Stimulated activated CD4-positive, alpha-beta T cell treated with anti-CD3 and anti-CD28 coated beads, Interleukin-4, amount 100 ng/mL, for 4 hours (primary cell): ENCODE results near the gene PRKCD.

Experiments used
- DNase-seq, 2 experiments: peaks; one replicate each; pipeline ENCODE4 v3.0.0-alpha.2; 2020

PRKCD gene

DNA sequence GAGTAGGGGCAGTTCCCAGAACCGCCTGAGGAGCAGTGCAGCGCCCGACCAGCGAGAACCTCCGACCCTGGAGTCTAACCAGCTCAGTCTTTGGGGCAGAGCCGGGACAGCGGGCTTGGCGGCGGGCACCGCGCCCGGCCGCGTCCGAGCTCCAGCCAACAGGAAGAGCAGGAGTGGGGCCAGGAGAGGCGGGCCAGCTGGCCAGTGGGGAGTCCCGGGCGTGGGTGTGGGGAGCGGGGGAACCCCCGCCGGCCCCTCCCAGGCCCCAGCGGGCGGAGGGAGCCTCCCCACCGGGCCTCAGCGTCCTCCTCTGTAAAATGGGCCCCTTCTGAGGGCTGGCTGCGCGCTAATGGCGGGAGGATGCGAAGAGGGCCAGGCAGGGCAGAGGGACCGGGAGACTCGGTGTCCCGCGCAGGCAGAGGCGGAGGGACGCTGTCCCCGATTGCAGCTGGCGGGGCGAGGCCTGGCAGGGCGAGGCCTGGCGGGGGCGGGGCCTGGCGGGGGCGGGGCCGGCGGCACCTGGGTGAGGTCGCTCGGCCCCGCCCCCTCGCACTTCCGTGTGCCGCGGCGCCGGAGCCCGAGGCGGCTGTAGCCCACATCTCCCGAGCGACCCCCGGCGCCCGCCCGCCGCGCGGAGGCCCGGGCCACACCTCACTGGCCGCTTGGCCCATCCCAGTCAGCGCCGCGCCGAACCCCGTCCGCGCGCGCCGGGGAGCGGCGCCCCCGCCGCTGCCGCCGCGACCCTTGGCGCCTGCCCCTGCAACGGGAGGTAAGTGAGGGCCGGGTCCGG is at the start of gene PRKCD:
Gene PRKCD (plus strand): TSS at position 550 of the 790 bp plus-strand sequence. CDS start 17,214 bp downstream, outside the sequence.
- peak; percentile 71 to 83 for DNase-seq

DNA sequence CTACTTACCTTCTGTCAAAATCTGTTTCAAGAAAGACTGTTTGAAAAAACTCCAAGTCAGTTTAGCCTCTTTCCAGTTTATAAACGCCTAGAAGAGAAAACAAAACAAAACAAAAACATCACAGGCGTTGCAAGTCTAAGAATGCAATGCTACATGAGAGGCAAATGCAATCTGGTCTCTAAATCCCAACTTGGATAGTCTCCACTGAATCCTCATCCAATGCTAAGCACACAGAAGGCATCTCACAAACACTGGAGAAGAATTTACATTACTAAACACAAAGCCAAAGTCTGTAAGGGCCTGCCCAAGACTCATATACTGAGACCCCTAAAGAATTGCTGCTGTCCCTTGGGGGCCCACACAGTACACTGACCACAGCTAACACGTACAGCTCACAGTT is 49.2 kb upstream of the PRKCD start:
- DNase-seq, result no peak

DNA sequence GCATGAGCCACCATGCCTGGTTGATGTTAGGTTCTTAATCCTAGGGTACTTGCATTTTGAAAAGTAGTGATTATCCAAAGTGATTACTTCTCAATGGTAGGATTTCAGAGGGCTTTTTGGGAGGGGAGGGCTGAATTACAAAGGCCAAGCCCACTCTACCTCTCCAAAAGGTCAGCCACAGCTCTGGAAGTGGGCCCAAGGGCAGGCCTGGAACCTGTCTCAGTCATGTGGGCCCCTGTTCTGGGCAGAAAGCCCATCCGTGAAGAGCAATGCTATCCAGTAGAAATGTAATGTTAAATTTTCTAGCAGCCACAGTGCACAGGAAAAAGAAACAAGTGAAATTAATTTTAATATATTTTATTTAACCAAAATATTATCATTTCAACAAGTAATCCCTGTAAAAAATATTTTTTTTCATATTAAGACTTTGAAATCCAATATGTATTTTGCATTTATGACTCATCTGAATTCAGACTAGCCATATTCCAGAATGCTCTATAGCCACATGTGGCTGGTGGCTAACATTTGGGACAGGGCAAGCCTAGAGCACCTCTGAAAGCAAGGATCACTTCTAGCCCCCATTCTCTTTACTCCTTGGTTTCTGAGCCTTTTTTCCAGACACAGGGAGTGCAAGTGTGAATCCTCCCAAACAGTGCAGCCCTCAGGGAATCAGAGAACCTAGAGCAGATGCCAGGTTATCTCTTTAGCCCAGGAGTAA is 47.6 kb upstream of the PRKCD start:
- no peak for DNase-seq

DNA sequence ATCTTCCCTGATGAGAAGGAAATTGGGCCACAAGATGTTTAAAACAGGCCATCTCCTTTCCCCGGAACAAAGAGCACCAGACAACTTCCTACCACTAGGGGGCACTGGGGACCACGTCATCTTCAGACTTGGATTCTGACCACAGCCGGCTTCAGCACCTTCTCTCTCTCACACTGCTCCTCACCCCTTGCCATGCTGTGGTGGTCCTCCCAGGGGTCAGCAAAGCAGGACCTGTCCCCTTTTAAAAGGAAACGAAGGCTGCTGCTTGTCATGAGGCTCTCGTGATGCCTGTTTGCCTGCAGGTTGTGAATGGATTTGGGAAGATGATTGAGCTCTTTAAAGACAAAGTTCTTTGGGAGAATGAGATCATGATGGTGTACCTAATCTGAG is 47.0 kb upstream of the PRKCD start:
- DNase-seq, result peak; percentile 69

DNA sequence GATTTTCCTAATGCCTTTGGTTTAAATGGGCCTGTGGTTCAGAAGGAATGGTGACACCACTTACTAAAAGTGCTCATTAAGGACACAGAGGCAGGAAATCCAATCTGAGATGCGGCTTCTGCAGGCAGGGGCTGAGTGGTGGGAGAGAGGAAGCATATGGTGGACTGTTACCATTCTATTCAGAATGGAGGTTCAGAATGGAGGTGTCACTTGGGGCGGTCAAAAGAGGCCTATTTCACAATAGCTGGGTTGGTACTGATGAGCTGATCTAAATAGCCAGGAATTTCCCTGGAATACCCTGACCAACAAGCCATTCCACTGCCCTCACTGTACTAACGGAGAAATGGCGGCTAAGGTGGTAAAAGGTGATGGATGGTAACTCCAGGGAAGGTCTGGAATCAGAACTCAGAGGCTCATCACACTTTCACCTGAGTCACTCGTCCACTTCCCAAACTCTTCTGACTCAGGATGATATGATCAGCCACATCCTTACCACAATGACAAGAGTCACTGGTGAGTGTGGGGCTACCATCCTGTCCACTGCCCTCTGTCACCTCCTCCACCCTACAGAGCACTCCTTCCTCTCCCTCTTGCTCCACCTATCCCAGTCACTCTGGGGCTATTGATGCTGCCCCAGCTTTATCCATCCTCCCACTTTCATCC is 46.5 kb upstream of the PRKCD start:
- DNase-seq, result no peak

DNA sequence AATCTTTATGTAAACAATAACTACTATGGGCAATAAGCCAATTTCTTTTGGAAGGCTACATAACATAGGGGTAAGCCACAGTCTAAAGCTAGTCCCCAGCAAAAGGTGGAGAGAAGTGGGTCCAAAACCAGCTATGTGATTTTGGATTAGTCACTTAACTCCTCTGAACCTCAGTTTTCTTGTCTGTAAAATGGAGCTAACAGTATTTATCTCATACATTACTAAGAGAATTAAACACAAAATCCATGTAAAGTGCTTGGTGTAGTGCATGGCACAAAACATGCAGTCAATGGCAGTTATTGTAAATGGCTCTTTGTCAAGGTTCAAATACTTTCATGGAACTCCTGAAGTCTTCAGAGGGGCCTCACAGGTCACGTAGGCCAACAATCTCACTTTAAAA is 44.1 kb upstream of the PRKCD start:
- no peak for DNase-seq

DNA sequence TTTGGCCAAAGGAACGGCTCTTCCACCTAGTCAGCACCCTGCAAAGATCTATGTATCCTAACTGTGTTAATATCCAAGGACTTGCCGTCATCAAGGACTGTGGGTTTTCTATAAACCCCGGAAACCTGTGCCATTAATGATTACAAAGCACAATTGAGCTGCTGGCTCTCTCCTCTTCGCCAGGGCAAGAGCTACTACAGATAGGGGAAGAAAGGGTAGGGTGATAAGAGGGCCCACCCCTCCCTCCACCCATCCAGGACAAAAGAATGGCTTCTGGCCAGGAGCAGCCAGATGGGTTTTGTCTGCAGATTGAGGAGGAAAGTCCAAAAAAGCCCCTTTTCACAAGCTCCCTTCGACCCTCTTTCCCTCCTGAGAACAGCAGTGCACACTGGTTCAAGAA is 40.7 kb upstream of the PRKCD start:
- DNase-seq, result no peak

DNA sequence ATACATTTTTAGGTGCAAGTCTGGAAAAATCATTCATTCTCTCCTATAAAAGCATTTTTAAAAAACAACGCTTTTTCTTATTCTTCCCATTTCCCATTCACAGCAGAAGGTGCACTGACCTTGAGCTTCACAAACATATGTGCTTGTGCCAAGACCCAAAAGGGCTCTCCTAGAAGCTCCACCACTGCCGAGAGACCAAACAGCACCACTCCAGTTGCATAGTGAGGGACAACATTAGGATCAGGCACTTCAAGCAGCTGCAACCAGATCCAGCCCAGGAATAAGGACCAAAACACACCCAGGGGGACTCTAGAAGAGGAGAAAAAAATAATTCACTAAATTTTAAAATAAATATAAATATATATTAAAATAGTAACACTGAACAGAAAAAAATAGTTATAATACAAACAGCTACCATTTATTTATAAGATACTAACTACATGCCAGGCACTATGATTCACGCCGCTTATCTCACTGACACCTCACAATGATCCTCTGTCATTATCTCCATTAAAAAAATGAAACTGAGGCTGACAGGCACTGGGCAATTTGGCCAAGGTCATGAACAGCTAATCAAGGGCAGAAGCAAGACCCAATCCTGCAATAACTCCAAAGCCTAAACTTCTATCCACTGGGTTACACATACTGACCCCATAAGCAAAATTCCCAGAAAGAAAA is 38.6 kb upstream of the PRKCD start:
- no peak for DNase-seq

DNA sequence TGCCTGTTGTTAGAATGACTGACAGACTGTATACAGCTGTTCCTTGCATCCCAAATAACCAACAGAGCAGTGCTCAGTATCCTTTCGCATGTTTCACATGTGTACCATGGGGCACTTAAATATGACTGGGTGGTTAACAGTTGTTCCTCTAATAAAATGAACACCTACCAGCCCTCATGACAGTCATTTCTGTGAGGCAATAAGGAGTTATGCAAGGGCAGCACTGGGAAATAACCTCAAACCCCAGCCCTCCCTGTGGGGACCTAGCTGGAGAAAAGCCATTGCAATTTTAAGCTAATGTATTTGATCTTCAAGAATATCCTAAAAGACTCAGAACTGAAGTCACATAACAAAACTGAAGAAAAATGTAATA is 38.1 kb upstream of the PRKCD start:
- DNase-seq, result no peak

DNA sequence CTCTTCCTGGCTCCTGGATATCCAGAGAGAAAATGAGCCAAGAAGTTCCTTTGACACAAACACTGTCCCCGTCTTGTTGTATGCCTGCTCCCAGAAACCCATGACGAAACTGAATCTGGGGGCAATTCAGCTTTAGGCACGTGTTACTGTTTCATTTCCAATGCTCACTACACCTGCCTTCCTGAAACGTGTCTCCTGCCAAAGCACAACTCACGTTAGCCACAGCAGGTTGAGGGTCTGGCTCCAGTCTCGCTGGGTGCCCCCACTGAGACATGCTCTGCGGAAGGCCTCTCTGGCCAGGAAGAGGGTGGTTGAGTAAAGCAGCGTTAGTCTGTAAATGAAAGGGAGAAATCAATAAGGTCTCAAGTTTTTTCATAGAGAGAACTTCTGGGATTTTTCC is 37.5 kb upstream of the PRKCD start:
- DNase-seq, result no peak

DNA sequence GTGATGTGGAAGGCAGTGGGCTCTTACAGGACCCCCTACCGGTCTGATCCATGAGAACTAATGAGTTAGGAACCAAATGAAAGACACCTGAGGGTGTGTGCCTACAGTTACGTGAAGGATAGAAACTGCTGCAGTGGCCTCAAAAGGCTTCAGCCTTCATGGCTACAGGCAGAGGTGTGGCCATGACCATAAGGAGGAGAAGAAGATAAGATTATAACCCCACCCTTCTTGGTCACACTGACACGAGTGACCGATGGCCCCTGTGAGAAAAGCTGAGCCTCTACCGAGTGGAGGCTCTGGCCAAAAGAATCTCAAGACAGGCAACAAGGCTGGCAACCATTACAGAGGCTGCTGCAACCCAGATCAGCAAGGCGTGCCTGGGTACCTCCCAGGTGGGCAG is 37.1 kb upstream of the PRKCD start:
- no peak for DNase-seq

DNA sequence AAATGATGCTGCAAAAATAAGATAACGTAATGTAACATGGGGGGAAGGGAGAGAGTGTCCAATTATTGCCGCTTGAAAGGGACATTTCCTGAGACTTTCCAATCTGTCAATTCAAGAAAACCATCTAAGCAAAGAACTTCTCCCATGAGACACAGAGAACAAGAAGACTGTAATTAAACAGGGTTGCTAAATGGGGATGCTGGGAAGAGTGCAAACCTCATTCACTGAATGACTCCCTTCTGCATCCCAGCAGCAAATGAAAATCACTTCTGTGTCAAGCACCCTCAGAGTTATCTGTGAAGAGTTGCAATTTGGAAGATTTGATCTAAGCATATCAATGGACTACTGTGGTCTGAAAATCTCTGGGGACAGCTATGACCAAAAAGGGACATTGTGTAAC is 34.4 kb upstream of the PRKCD start:
- DNase-seq, result no peak

DNA sequence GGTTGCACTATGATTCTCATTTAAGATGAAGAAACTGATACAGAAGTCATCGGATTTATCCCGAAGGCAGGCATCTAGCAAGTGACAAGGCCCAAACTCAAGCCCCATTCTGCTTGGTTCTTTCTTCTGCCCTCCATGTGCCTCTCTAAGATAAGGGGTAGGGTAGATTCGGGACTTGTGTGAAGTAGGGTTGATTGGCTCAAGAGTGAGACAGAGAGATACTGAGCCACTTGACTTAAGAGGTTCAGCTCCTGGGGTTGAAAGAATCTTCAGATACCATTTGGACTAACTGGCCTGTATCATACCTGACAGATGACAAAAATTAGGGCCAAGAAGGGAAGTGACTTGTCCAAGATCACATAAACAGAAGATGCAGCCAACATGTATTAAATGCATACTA is 31.7 kb upstream of the PRKCD start:
- DNase-seq, result no peak

DNA sequence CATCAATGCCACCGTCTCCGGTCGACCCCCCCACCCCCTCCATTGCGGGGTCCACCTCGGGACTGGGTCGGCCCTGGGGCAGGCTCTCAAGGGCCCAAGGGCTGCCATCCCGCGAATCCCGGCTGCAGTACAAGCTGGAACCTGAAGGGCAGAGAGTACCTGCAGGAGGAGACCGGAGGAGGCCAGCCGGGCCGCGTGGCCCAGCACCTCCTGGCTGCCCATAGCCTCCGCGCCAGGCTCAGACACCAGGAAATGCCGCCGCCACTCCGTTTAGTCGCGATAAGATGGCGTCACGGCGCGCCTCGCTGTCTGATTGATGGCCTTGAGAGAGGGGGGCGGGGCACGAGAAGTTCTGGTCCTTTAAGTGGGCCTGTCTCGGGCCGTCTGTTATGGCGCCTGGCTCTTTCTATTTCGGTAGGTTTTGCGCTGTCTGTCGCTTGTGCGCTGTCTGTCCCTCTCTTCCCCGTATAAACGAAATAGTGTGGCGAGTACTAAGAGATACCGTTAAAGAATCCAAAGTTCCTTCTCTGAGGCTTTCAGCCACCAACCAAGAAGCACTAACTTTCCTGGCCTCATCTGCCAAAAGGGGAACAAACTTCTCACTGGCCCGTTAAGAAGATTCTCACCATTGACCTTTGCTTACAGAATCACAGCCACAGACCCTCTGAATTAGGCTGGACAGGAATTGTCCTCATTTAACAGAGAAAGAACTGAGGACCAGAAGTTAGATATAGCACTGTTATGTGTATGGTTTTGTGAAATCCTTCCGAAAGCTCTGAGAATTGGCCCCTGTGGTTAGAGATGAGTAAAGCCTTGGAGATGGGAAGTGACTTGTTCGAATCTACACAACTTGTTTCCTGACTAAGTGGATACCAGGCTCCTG is 30.6 kb upstream of the PRKCD start, which contains the start of gene RFT1:
Gene RFT1 (minus strand): TSS at position 257 of the 883 bp plus-strand sequence. CDS start 35 bp downstream, at position 222.
- peak; percentile 96 to 98 for DNase-seq

DNA sequence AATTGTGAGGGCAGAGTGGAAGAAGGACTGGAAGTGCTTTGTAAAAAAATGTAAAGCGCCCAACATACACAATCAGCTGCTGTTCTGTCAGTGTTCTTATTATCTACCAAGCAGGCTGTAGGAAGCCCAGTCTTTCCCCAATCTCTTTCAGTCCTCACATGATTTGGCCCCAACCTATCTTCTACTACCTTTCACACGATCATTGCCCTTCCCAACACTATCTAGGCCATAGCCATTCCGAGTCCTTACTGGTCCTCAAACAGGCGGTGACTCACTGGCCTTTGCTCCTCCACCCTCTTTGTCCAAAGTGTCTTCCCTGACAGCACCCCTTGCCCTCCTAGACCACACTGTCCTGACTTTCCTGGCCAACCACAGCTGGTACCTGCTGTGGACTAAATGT is 29.9 kb upstream of the PRKCD start:
- no peak for DNase-seq

DNA sequence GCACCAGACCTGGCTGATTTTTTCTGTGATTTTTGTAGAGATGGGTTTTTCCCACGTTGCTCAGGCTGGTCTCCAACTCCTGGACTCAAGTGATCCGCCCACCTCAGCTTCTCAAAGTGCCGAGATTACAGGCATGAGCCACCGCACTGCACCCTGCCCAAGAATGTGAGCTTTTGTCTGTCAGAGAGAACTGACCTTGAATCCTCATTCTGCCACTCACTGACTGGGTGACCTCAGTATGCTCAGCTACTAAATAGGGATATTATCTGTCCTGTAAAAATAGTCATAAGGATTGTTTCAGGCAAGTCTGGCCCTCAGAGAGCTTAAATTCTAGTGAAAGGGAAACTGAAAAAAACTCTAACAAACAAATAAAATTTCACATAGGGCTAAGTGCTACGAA is 28.7 kb upstream of the PRKCD start:
- no peak for DNase-seq

DNA sequence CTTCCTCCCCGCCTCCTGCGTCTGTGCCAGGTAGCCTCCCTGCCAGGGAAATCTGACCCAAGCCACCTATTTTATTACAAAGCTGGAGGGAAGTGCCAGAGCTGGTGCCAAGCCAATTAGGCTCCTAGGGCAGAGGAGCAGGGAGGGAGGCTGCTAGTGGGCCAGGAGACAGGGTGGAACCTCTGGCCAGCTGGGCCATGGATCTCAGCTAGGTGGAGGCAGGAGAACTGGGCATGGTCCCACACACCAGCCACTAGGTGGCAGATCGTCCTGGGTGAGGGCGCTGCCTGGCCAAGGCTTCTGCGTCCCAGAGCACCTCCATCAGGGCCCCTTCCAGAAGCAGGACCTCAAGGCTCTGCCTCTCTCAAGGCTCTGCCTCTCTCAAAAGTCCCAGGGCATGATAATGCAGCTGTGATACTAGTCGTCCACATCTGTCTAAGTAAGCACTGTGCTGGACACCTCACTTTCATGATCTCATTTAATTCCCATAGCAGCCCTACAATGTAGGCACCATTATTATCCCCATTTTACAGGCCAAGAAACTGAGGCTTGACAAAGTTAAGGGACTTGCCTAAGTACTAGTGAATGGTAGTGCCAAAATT is 26.3 kb upstream of the PRKCD start:
- peak; percentile 51 to 54 for DNase-seq

DNA sequence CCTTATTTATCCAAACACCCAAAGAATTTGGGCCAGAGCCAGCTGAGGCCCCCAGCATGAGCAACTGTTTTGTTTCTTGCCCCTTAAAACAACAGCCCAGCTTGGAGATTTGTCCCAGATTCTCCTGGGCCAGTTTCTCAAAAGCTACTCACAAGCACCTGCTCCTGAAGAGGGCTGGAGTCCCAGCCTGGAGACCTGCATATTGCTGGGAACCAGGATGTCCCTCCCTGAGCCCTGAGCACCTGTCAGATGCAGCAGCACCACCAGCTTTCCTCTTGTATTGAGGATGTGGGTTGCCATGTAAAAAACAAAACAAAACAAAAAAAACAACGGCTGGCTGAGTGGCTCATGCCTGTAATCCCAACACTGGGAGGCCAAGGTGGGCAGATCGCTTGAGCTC is 23.8 kb upstream of the PRKCD start:
- DNase-seq, result no peak

DNA sequence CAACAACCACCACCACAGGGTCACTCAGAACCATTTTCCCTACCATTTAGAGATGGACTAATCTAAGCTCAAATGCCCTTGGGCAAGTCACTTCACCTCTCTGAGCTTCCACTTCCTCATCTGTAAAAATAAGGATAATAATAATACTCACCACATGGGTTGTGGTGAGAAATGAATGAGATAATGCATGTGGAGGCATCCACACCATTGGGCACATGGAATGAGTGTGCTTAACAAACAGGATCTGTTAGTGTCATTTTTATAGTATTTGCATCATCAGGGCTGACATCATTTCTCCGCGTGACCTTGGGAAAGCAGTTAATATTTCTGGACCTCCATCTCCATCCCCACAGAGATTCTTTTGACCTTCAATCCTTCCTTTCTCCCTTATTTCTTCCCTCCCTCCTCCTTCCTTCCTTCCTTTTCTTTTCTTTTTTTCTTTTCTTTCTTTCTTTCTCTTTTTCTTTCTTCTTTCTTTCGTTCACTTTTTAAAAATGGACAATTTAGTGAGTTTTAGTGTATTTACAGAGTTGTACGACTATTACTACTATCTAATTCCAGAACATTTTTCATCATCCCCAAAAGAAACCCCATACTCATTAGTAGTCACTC is 23.1 kb upstream of the PRKCD start:
- no peak for DNase-seq

DNA sequence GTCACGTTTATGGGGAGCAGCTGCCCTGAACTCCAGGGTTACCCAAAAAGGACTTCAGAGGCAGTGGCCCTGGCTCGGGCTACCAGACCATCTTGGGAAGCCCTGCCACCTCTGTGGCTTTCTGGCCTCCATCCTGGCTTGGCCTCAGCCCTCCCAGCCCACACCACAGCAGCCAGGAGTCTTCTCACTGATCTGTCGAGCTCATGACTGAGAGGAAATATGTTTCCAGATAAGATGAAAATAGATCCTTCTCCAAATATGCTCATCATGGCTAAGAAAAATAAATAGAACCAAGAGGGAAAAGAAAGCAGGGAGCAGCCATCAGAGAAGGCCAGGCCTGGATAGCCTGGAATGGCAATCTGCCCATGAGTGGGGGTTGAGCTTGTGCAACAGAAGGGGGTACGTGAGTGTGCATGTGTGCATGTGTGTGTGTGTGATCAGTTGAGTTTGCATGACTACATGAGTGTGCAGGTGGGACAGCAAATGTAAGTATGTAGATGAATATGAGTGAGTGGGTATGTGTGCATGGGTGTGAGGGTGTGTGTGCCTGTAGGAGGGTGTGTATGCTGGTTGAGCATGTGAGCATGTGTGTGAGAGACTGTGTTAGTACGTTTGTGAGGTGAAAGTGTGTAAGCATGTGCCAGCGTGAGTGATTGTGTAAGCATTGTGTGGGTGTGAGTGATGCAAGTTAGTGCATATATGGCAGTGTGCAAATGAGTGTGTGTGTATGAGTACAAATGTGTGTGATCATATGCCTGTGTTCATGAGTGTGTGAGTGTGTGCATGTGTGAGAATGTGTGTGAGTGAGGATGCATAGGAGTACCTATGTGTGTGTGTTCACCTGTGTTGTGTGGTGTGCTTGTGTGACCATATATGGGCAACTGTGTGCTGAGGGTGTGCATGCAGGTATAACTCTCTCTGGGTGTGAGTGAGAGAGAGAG is 20.8 kb upstream of the PRKCD start:
- DNase-seq, result no peak
